Esophagus muscularis mucosa (tissue), 3 donors: ENCODE data around the gene DLG1.

Source experiments
- POLR2A ChIP-seq: fragments of 450-650 bp; IDR thresholded peaks from one replicate; pipeline ENCODE4 v1.6.1; 2017; ENCODE audit warnings: antibody characterized with exemption, moderate library complexity, mild to moderate bottlenecking, low read depth
- TF ChIP-seq, protein P1 (sequence below), 3 experiments: fragments of 200-600 bp in 2 of 3; fragments of 450-650 bp in 1 of 3; sonication (generic) in 2 of 3; IDR thresholded peaks; one replicate each; pipeline ENCODE4 v1.5.1; 2017 to 2019; ENCODE audit warnings: antibody characterized with exemption in 3 of 3, mild to moderate bottlenecking in 2 of 3, moderate library complexity in 1 of 3

GRCh38 chr3:197021729-197022404 lies 276.5 kb downstream of the DLG1 start:
- TF ChIP-seq, protein P1, sequence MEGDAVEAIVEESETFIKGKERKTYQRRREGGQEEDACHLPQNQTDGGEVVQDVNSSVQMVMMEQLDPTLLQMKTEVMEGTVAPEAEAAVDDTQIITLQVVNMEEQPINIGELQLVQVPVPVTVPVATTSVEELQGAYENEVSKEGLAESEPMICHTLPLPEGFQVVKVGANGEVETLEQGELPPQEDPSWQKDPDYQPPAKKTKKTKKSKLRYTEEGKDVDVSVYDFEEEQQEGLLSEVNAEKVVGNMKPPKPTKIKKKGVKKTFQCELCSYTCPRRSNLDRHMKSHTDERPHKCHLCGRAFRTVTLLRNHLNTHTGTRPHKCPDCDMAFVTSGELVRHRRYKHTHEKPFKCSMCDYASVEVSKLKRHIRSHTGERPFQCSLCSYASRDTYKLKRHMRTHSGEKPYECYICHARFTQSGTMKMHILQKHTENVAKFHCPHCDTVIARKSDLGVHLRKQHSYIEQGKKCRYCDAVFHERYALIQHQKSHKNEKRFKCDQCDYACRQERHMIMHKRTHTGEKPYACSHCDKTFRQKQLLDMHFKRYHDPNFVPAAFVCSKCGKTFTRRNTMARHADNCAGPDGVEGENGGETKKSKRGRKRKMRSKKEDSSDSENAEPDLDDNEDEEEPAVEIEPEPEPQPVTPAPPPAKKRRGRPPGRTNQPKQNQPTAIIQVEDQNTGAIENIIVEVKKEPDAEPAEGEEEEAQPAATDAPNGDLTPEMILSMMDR (IDR thresholded peaks at IDR 0.05), result no peak
- no peak for TF ChIP-seq POLR2A
